LNCAP (cell line): ENCODE data around the gene SSH3.

Experiments
- CTCF ChIP-seq: fragments of 450-650 bp; IDR thresholded peaks from 2 replicates; pipeline ENCODE4 v1.5.1; 2017; ENCODE audit warnings: mild to moderate bottlenecking

Gene SSH3

GRCh38 chr11:67355023-67355793, 51.9 kb downstream of the SSH3 start:
- TF ChIP-seq CTCF, result no peak

- TF ChIP-seq CTCF, result no peak
Observed at GRCh38 chr11:67355794-67356386, 52.6 kb downstream of the SSH3 start.

- no peak for TF ChIP-seq CTCF
Observed at GRCh38 chr11:67356387-67356863, 53.1 kb downstream of the SSH3 start.

DNA sequence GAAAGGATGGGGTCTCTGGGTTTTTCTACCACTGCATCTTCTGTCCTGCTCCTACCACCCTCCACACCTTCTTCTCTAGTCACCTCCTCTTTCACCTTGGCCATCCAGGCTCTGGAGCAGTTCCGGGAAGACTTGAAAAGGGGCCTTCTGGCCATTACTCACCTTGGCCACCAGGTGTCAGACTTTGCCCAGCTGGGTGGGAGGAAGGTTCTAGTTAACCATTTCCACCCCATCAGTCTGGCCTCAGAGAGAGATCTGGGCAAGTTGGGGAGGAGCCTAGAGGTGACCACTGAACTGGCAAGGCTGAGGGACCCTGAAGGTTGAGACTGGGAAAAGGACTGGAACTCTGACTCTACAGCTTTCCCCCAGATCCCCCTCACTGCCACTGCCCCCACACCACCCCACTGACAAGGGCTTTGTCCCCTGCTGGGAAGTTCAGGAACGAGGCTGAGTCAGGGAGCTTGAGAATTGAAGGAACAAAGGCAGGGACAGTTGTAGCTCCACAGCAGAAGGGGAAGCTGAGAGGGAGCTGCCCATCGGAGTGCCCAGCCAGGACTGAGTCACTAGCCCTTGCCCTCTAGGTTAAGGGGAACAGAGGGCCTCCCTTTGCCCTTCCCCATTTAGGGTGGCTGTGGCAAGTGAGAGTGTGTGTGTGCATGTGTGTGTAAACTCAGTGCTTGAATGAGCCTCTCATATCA, 53.7 kb downstream of the SSH3 start:
- TF ChIP-seq CTCF, result peak; percentile 92

- no peak for TF ChIP-seq CTCF
Observed at GRCh38 chr11:67357831-67358670, 54.7 kb downstream of the SSH3 start.
